Measurements from ENCODE around the gene MEIS1. TPM values are rescaled to one million over a fixed set of nuclear protein-coding genes. Genes with fewer than 3 reads are reported as not detected.

The MEIS1 gene
- total RNA-seq (26.3 and 26.5 TPM in 2 replicates), polyA plus RNA-seq (8.1 and 10.0 TPM in 2 replicates), polyA minus RNA-seq (28.1 and 34.9 TPM in 2 replicates), Bru-seq, nascent RNA (percentile 85 among the genes with signal in this experiment), BruChase-seq, experiment 1, labeled RNA remaining after a 6-hour chase (percentile 51 among the genes with signal in this experiment), BruChase-seq, experiment 2, labeled RNA remaining after a 2-hour chase (percentile 56 among the genes with signal in this experiment)
- 6.5 and 7.9 TPM in 2 replicates for polyA plus RNA-seq (2011; cell fraction: cytosol; rRNA removed)
- 26.3 and 33.4 TPM in 2 replicates for polyA plus RNA-seq (2011; cell fraction: nucleus; rRNA removed)
- polyA plus RNA-seq (2012) = 6.4 and 7.9 TPM in 2 replicates
- polyA minus RNA-seq (2011; cell fraction: cytosol; rRNA and poly(A)+ RNA removed) = 10.3 TPM
- polyA minus RNA-seq (2011; cell fraction: nucleus; rRNA and poly(A)+ RNA removed) = 49.7 and 53.7 TPM in 2 replicates
- long read RNA-seq, full-length matches to known transcripts = 5 of 13 reads
- long read RNA-seq, partial matches to known transcripts = 2 of 13 reads
- long read RNA-seq, other reads (novel, unspliced or antisense) = 6 of 13 reads

DNA sequence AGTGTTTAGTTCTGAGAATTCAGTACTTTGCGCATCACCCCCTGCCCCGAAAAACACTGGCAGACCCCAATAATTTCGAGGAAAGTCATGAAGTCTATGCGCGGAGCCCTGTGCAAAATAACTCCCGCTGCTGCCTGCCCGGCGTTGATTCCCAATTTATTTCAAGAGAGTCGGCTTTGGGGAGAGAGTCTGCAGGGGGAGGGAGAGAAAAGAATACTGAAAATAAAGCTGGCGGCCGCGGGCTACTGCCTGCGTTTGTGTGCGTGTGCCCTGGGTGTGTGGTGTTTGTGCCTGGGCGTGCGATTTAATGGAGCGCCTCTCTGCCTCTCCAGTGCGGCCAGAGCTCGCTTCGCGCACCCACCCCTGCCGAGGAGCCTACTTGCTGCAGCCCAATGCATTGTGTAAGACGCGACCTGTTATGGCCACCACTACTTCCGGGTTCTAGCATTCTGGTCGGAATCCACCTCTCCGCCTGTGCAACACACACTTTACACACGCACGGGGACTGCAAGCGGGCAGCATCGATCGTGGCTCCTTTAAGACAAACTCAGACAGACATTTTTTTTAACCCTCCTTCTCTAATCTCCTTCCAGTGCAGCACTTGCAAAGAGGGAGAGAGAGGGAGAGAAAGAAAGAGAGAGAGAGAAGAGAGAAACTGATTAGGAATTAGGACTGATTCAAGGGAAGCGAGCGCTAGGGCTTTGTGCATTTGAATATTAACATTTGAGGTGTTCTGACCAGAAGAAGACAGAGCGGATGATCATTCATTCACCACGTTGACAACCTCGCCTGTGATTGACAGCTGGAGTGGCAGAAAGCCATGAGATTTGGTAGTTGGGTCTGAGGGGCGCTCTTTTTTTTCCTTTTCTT, at the start of gene MEIS1:
Gene MEIS1 (plus strand): TSS at position 447 of the 870 bp plus-strand sequence. CDS start 732 bp downstream, outside the sequence.
- dilution Hi-C loops (cut with MboI; ENCODE audit: extremely low pct_ligation_motif_present, low sequenced_read_pairs) = no loop called here
- Histone ChIP-seq H3K36me3 (ENCODE audit: control insufficient read depth in 2 of 2, extremely low read depth in 1 of 2, insufficient read depth in 2 of 2, low read length in 2 of 2) (no peaks in the 10 kb centered on the region), H3K79me2 (ENCODE audit: control insufficient read depth, insufficient read depth, low read length) (peaks cover 8% of the 10 kb centered on the region), H3K4me2 (ENCODE audit: insufficient read depth, low read length) (peak within 1 kb of the TSS; percentile 74), H3K9me1 (replicated peaks; ENCODE audit: control insufficient read depth, extremely low read depth, insufficient read depth, low read length) (no peaks in the 10 kb centered on the region), H3K4me1 (ENCODE audit: control insufficient read depth, extremely low read depth, insufficient read depth, low read length) (peaks cover 23% of the 10 kb centered on the region), H3K27me3 (ENCODE audit: control insufficient read depth in 2 of 2, insufficient read depth in 2 of 2, low read length in 2 of 2) (peaks cover 0 to 6% of the 10 kb centered on the region in 2 experiments), H4K20me1 (replicated peaks; ENCODE audit: control insufficient read depth, extremely low read depth, insufficient read depth, low read length) (no peaks in the 10 kb centered on the region), H2AFZ (ENCODE audit: low read depth, low read length) (peak within 1 kb of the TSS; percentile 78), H3K9me3 (replicated peaks; ENCODE audit: control insufficient read depth, insufficient read depth, low read length) (no peaks in the 10 kb centered on the region), H3K9ac (replicated peaks; ENCODE audit: extremely low read depth, insufficient read depth, low read length) (peak within 1 kb of the TSS; percentile 94), H3K4me3 (replicated peaks in 1 of 3; ENCODE audit: insufficient read depth in 1 of 3, low read depth in 1 of 3, low read length in 3 of 3) (peak within 1 kb of the TSS; percentile 64 to 97 (median 97)), H3K27ac (ENCODE audit: insufficient read depth, low read depth, low read length) (peak within 1 kb of the TSS; percentile 87)
- ChIA-PET POLR2A (interaction anchor here (0.6 to 2.4 kb wide), 7 partner anchors 13 to 726 kb away, joined by 3 to 16 read pairs (median 3); no protein-coding TSS in a partner anchor), CTCF (interaction anchor here (0.6 to 6.3 kb wide), 20 partner anchors 8 to 1597 kb away, joined by 3 to 107 read pairs (median 4); no protein-coding TSS in a partner anchor)
- TSS peak; percentile 68 for BruUV-seq (replicated peaks)
- intact Hi-C loops (cut with micrococcal nuclease) = loop anchor here (1.0 to 10.0 kb wide), 10 partner anchors 46 to 1482 kb away; partner anchors contain the start of genes ETAA1 and SPRED2
- FAIRE-seq (peak; percentile 94), DNase-seq (ENCODE audit: low read depth, low spot score) (peak; percentile 95)
- peak; percentile 90 for TF ChIP-seq POLR2A (IDR thresholded peaks at IDR 0.05; ENCODE audit: low read depth, low read length)
- peak; percentile 28 for TF ChIP-seq MYC (IDR thresholded peaks at IDR 0.05; ENCODE audit: low read depth, low read length)
- no peak for TF ChIP-seq EZH2 (IDR thresholded peaks at IDR 0.05; ENCODE audit: borderline replicate concordance, low read depth, low read length, severe bottlenecking)
- peak; percentile 93 for TF ChIP-seq POLR2AphosphoS5 (IDR thresholded peaks at IDR 0.05; ENCODE audit: insufficient read depth, low read depth, low read length)
- TF ChIP-seq, protein P1, sequence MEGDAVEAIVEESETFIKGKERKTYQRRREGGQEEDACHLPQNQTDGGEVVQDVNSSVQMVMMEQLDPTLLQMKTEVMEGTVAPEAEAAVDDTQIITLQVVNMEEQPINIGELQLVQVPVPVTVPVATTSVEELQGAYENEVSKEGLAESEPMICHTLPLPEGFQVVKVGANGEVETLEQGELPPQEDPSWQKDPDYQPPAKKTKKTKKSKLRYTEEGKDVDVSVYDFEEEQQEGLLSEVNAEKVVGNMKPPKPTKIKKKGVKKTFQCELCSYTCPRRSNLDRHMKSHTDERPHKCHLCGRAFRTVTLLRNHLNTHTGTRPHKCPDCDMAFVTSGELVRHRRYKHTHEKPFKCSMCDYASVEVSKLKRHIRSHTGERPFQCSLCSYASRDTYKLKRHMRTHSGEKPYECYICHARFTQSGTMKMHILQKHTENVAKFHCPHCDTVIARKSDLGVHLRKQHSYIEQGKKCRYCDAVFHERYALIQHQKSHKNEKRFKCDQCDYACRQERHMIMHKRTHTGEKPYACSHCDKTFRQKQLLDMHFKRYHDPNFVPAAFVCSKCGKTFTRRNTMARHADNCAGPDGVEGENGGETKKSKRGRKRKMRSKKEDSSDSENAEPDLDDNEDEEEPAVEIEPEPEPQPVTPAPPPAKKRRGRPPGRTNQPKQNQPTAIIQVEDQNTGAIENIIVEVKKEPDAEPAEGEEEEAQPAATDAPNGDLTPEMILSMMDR (IDR thresholded peaks at IDR 0.05; ENCODE audit: extremely low read depth in 1 of 2, insufficient read depth in 1 of 2, low read depth in 1 of 2, low read length in 2 of 2) = no peak

Data from endothelial cell of umbilical vein (primary cell).